Muscle layer of colon (tissue), 2 donors: ENCODE data around the gene SCGN.

Experiments
- H3K27ac ChIP-seq: one replicate; pipeline ENCODE4 v1.7.0; 2013; ENCODE audit warnings: low read depth, mild to moderate bottlenecking, low read length, moderate library complexity
- H3K27me3 ChIP-seq, 2 donors: one replicate each; pipeline ENCODE4 v1.7.0; 2013; ENCODE audit warnings: low read length in 2 of 2, mild to moderate bottlenecking in 2 of 2; ENCODE audit not compliant: insufficient read depth in 2 of 2, control insufficient read depth in 1 of 2
- H3K36me3 ChIP-seq: one replicate; pipeline ENCODE4 v1.7.0; 2013; ENCODE audit warnings: mild to moderate bottlenecking, low read length; ENCODE audit not compliant: insufficient read depth
- H3K4me1 ChIP-seq: one replicate; pipeline ENCODE4 v1.7.0; 2013; ENCODE audit warnings: mild to moderate bottlenecking, low read length; ENCODE audit not compliant: insufficient read depth
- H3K4me3 ChIP-seq, 2 donors: one replicate each; pipeline ENCODE4 v1.7.0; 2013; ENCODE audit warnings: low read length in 2 of 2, low read depth in 1 of 2, mild to moderate bottlenecking in 1 of 2, moderate library complexity in 1 of 2
- H3K9ac ChIP-seq: one replicate; pipeline ENCODE4 v1.7.0; 2013; ENCODE audit warnings: low read length
- H3K9me3 ChIP-seq: one replicate; pipeline ENCODE4 v1.7.0; 2013; ENCODE audit warnings: mild to moderate bottlenecking, low read length
- donor health status: abdominal sarcoma.
- donor health status: Adenocarcinoma of cecum.

Gene SCGN

GRCh38 chr6:25706314-25707014, 54.4 kb downstream of the SCGN start:
- no peaks in the 10 kb centered on the region for H3K27me3 ChIP-seq
- H3K9ac ChIP-seq, result no peak overlapping the region
- H3K27ac ChIP-seq, result no peak overlapping the region
- H3K4me1 ChIP-seq, result no peaks in the 10 kb centered on the region
- no peaks in the 10 kb centered on the region for H3K36me3 ChIP-seq
- H3K9me3 ChIP-seq, result no peaks in the 10 kb centered on the region
- H3K4me3 ChIP-seq, result no peak overlapping the region

DNA sequence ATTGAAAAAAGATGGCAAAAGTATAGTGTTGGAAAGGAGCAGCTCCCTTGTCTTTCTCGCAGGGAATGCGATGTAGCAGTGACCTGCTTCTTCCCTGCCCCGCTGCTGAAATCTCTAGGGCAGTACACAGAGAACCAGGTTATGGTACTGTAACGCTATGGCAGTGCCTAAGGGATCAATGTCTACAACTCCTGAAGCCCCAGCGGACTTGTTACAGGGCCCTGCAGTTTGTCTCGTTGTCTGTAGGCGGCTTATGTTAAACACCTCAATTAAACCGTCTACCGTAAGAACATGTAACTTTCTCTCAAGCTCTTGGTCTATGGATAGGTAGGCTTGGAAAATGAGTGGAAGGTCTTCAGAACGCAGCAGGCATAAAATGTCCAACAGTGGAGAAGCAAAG, 57.7 kb downstream of the SCGN start:
- H3K4me1 ChIP-seq, result no peaks in the 10 kb centered on the region

DNA sequence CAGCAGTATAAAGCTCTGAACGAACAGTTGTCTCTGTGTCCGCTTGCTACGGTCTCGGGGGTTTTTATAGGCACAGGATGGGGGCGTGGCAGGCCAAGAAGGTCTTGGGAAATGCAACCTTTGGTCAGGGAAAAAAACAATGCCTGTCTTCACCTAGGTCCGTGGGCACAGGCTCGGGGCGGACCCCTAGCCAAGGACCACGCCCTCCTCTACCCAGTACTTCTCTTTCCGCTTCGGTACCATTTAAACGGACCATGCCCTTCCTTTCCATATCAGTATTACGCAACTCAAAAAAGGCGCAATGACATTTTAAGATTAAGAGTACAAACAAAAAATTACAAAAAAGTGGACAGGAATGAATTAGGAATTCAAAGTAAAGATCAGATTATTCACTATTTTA, 58.3 kb downstream of the SCGN start:
- H3K36me3 ChIP-seq, result no peaks in the 10 kb centered on the region
- no peak overlapping the region for H3K9ac ChIP-seq
- no peaks in the 10 kb centered on the region for H3K4me1 ChIP-seq
- no peak overlapping the region for H3K4me3 ChIP-seq
- no peaks in the 10 kb centered on the region for H3K27me3 ChIP-seq
- no peaks in the 10 kb centered on the region for H3K9me3 ChIP-seq
- H3K27ac ChIP-seq, result no peak overlapping the region

More for the DNA sequence above, 57.7 kb downstream of the SCGN start:
- Histone ChIP-seq H3K27me3 (no peaks in the 10 kb centered on the region), H3K36me3 (no peaks in the 10 kb centered on the region), H3K27ac (no peak overlapping the region), H3K9ac (no peak overlapping the region), H3K9me3 (no peaks in the 10 kb centered on the region), H3K4me3 (no peak overlapping the region)

GRCh38 chr6:25713824-25714223, 61.8 kb downstream of the SCGN start:
- Histone ChIP-seq H3K4me3 (no peak overlapping the region), H3K27ac (no peak overlapping the region), H3K9me3 (no peaks in the 10 kb centered on the region), H3K4me1 (no peaks in the 10 kb centered on the region), H3K36me3 (no peaks in the 10 kb centered on the region), H3K27me3 (no peaks in the 10 kb centered on the region), H3K9ac (no peak overlapping the region)

- Histone ChIP-seq H3K27me3 (no peaks in the 10 kb centered on the region), H3K9ac (no peak overlapping the region), H3K27ac (no peak overlapping the region)
Observed at GRCh38 chr6:25714765-25715164, 62.8 kb downstream of the SCGN start.

DNA sequence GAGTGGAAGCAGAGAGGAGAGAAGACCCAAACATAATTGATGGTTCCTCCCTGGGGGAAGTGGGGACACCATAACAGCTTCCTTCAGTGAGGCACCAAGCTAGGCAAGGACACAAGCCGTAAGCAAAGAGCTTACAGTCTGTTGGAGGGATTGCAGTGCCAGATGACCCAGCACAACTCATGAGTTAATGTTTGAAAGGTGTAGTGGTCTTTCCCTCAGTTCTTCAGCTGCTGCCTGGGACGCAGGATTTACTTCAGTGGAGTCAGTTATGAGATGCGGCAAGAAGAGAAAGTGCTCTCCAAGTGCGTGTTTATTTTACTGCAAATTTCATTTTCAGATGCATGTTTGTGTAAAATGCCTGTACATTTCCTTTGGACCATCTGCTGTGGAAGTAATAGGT, 63.8 kb downstream of the SCGN start:
- Histone ChIP-seq H3K9me3 (no peaks in the 10 kb centered on the region), H3K9ac (no peak overlapping the region), H3K4me1 (no peaks in the 10 kb centered on the region), H3K4me3 (no peak overlapping the region), H3K27ac (no peak overlapping the region), H3K36me3 (no peaks in the 10 kb centered on the region), H3K27me3 (no peaks in the 10 kb centered on the region)

More at GRCh38 chr6:25714765-25715164, 62.8 kb downstream of the SCGN start:
- Histone ChIP-seq H3K4me3 (no peak overlapping the region), H3K9me3 (no peaks in the 10 kb centered on the region), H3K4me1 (no peaks in the 10 kb centered on the region), H3K36me3 (no peaks in the 10 kb centered on the region)

DNA sequence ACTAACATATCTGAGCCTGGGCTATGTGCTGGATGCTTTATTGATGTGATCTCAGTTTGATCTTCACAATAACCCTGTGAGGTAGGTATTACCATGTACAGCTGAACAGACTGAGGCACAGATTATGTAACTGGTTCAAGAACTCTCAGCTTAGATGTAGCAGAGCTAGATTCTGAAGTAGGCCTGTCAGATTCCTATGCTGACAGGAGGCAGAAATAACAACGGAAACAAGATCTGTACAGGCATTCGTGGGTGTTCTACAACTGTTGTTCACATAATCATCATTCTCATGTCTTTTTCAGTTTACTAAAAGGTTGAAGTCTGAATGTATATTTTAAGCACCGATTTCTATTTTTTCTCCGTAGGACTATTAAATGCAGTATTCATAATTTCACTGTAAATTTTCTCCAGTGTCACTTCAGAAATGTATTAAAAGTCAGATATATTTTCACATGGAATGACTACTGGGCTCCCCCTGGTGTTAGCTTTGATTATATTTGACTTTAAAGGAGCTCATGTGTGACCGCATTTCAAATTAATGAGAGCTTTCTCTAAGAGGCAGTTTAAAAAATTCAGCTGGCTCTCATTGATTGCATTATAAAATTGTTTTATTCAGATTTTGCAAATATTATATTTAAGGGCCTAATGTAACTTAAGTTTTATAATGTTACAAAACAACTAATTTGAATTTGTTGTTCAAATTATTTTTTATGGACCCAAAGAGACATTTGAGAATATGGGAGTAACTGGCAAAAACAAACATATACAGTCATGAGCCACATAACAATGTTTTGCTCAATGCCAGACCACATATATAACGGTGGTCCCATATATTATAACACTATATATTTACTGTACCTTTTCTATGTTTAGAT, 66.1 kb downstream of the SCGN start:
- Histone ChIP-seq H3K9ac (no peak overlapping the region), H3K4me3 (no peak overlapping the region), H3K27ac (no peak overlapping the region), H3K36me3 (no peaks in the 10 kb centered on the region), H3K9me3 (no peaks in the 10 kb centered on the region), H3K4me1 (no peaks in the 10 kb centered on the region), H3K27me3 (no peaks in the 10 kb centered on the region)

DNA sequence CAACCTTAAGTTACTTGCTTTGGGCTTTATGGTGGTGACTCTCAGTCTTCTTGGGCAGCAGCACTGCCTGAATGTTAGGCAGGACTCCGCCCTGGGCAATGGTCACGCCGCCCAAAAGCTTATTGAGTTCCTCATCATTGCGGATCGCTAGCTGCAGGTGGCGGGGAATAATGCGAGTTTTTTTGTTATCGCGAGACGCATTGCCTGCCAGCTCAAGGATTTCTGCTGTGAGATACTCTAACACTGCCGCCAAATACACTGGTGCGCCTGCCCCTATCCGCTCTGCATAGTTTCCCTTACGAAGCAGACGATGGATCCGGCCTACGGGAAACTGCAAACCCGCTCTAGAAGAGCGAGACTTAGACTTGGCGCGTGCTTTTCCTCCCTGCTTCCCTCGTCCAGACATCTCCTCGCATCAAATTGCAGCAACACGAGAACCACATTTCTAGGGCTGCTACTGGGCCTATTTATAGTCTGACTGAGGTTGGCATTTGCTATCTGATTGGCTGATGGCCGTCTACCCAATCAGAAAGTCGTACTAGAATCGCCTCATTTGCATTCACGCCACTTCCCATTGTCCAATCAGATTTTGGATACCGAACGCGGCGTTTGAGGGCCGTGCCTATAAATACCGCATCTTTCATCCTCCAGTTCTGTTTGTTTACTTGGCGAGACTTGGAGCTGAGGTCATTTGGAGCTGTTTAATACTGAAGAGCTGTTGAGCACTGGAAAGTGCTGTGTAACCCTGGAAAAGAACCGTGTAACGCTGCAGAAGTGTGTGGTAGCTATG, 74.3 kb downstream of the SCGN start:
- no peaks in the 10 kb centered on the region for H3K4me1 ChIP-seq
- no peak overlapping the region for H3K27ac ChIP-seq
- H3K27me3 ChIP-seq, result no peaks in the 10 kb centered on the region
- H3K4me3 ChIP-seq, result no peak overlapping the region
- no peaks in the 10 kb centered on the region for H3K36me3 ChIP-seq
- no peaks in the 10 kb centered on the region for H3K9me3 ChIP-seq
- no peak overlapping the region for H3K9ac ChIP-seq

DNA sequence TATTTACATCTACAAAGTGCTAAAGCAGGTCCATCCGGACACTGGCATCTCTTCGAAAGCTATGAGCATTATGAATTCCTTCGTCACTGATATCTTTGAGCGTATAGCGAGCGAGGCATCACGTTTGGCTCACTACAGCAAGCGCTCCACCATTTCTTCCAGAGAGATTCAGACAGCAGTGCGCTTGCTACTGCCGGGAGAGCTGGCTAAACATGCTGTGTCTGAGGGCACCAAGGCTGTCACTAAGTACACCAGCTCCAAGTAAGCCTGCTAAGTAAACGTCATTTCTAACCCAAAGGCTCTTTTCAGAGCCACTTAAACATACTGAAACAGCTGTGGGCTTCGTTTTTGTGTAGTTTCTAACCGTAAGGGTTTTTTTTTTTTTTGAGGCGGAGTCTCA, 75.0 kb downstream of the SCGN start:
- H3K9ac ChIP-seq, result no peak overlapping the region
- H3K4me1 ChIP-seq, result no peaks in the 10 kb centered on the region
- no peaks in the 10 kb centered on the region for H3K27me3 ChIP-seq
- no peak overlapping the region for H3K27ac ChIP-seq
- H3K9me3 ChIP-seq, result no peaks in the 10 kb centered on the region
- no peaks in the 10 kb centered on the region for H3K36me3 ChIP-seq
- no peak overlapping the region for H3K4me3 ChIP-seq

GRCh38 chr6:25730907-25731306, 78.9 kb downstream of the SCGN start:
- Histone ChIP-seq H3K36me3 (no peaks in the 10 kb centered on the region), H3K9me3 (no peaks in the 10 kb centered on the region), H3K27ac (no peak overlapping the region), H3K4me3 (no peak overlapping the region), H3K27me3 (no peaks in the 10 kb centered on the region), H3K4me1 (no peaks in the 10 kb centered on the region), H3K9ac (no peak overlapping the region)

- no peaks in the 10 kb centered on the region for H3K27me3 ChIP-seq
- no peaks in the 10 kb centered on the region for H3K36me3 ChIP-seq
- no peak overlapping the region for H3K4me3 ChIP-seq
- no peak overlapping the region for H3K27ac ChIP-seq
- H3K4me1 ChIP-seq, result no peaks in the 10 kb centered on the region
- no peaks in the 10 kb centered on the region for H3K9me3 ChIP-seq
- no peak overlapping the region for H3K9ac ChIP-seq
Observed at GRCh38 chr6:25731721-25732120, 79.7 kb downstream of the SCGN start.
